Retinal pigment epithelial cell (primary cell): ENCODE results near the gene SETD5.

ENCODE experiments used
- DNase-seq: peaks from one replicate; pipeline ENCODE4 v3.0.0-alpha.2; 2010; ENCODE audit warnings: low read depth
- H3K4me3 ChIP-seq: 2 replicates; pipeline ENCODE4 v1.5.1; 2011; ENCODE audit warnings: mild to moderate bottlenecking, low read length, control low read depth, moderate library complexity
- CTCF ChIP-seq: conservative IDR thresholded peaks from 2 replicates; pipeline ENCODE4 v1.5.1; 2011; ENCODE audit warnings: low read depth, low read length, control low read depth, inconsistent platforms

SETD5 gene

GRCh38 chr3:9388562-9389272 lies 8.7 kb upstream of the SETD5 start:
- TF ChIP-seq CTCF: no peak
- H3K4me3 ChIP-seq: no peak overlapping the region
- DNase-seq: no peak

GRCh38 chr3:9390265-9390888 lies 7.0 kb upstream of the SETD5 start:
- no peak for TF ChIP-seq CTCF
- DNase-seq: no peak
- H3K4me3 ChIP-seq: no peak overlapping the region

GRCh38 chr3:9392041-9392440 lies 5.4 kb upstream of the SETD5 start:
- no peak for DNase-seq

GRCh38 chr3:9395570-9396300 lies 1.7 kb upstream of the SETD5 start:
- H3K4me3 ChIP-seq: peak overlapping the region; percentile 88
- no peak for DNase-seq
- no peak for TF ChIP-seq CTCF

More at GRCh38 chr3:9392041-9392440, 5.4 kb upstream of the SETD5 start:
- no peak for TF ChIP-seq CTCF
- H3K4me3 ChIP-seq: no peak overlapping the region

GRCh38 chr3:9396301-9396631 lies 1.1 kb upstream of the SETD5 start:
- peak; percentile 82 for DNase-seq
- peak overlapping the region; percentile 88 for H3K4me3 ChIP-seq

GRCh38 chr3:9396632-9397331 lies 633 bp upstream of the SETD5 start:
- peak overlapping the region; percentile 88 for H3K4me3 ChIP-seq
- DNase-seq: peak; percentile 99
- no peak for TF ChIP-seq CTCF

More at GRCh38 chr3:9396301-9396631, 1.1 kb upstream of the SETD5 start:
- TF ChIP-seq CTCF: no peak
